GM23338 (cell line): Measurements from ENCODE around the gene PHF8. TPM values are rescaled to one million over a fixed set of nuclear protein-coding genes. Genes with fewer than 3 reads are reported as not detected.

Source experiments
- ATAC-seq: fragments of 200-7000 bp; cut with Tn5 transposase; 3 replicates; pipeline ENCODE4 v1.9.1; 2020
- DNase-seq: peaks from one replicate; pipeline ENCODE4 v3.0.0-alpha.2; 2015; ENCODE audit warnings: low spot score
- H2AFZ ChIP-seq: fragments of 200-600 bp; sonication (generic); 2 replicates; pipeline ENCODE4 v1.8.0; 2016; ENCODE audit warnings: antibody characterized with exemption, mild to moderate bottlenecking, moderate library complexity
- H3F3A ChIP-seq: fragments of 200-600 bp; sonication (generic); replicated peaks from 2 replicates; pipeline ENCODE4 v1.8.0; 2017; ENCODE audit warnings: antibody characterized with exemption, mixed run types, low read depth
- H3K27ac ChIP-seq: fragments of 200-600 bp; sonication (generic); 2 replicates; pipeline ENCODE4 v1.6.1; 2016; ENCODE audit warnings: low read depth
- H3K27me3 ChIP-seq: fragments of 200-600 bp; sonication (generic); 2 replicates; pipeline ENCODE4 v1.8.0; 2016; ENCODE audit warnings: mild to moderate bottlenecking, mixed run types, moderate library complexity; ENCODE audit not compliant: insufficient read depth
- H3K36me3 ChIP-seq: fragments of 200-600 bp; sonication (generic); 2 replicates; pipeline ENCODE4 v1.8.0; 2016; ENCODE audit warnings: mild to moderate bottlenecking; ENCODE audit not compliant: insufficient read depth
- H3K4me1 ChIP-seq: fragments of 200-600 bp; sonication (generic); 2 replicates; pipeline ENCODE4 v1.8.0; 2016; ENCODE audit warnings: mild to moderate bottlenecking, moderate library complexity; ENCODE audit not compliant: insufficient read depth
- H3K4me2 ChIP-seq: fragments of 200-600 bp; sonication (generic); 2 replicates; pipeline ENCODE4 v1.7.1; 2017; ENCODE audit warnings: mixed run types
- H3K4me3 ChIP-seq: fragments of 200-600 bp; sonication (generic); 2 replicates; pipeline ENCODE4 v1.6.1; 2016; ENCODE audit warnings: mixed run types
- H3K79me2 ChIP-seq: fragments of 200-600 bp; sonication (generic); replicated peaks from 2 replicates; pipeline ENCODE4 v1.8.0; 2017; ENCODE audit warnings: mild to moderate bottlenecking; ENCODE audit not compliant: insufficient read depth
- H3K9me2 ChIP-seq: fragments of 200-600 bp; sonication (generic); 2 replicates; pipeline ENCODE4 v1.8.0; 2017; ENCODE audit not compliant: insufficient read depth
- H4K20me1 ChIP-seq: fragments of 200-600 bp; sonication (generic); replicated peaks from 2 replicates; pipeline ENCODE4 v1.8.0; 2017; ENCODE audit warnings: mild to moderate bottlenecking; ENCODE audit not compliant: insufficient read depth
- H3K27ac Mint-ChIP-seq: 2 replicates; pipeline ENCODE4 v1.8.0; 2020; ENCODE audit warnings: inconsistent platforms, mild to moderate bottlenecking, moderate library complexity, mixed read lengths
- H3K27me3 Mint-ChIP-seq: 3 replicates; pipeline ENCODE4 v1.8.0; 2022; ENCODE audit warnings: low read depth, mild to moderate bottlenecking, moderate library complexity, mixed read lengths, inconsistent platforms; ENCODE audit not compliant: insufficient read depth, poor library complexity
- H3K36me3 Mint-ChIP-seq: 3 replicates; pipeline ENCODE4 v1.8.0; 2021; ENCODE audit warnings: low read depth, mild to moderate bottlenecking, inconsistent platforms, moderate library complexity, mixed read lengths
- H3K4me1 Mint-ChIP-seq: 3 replicates; pipeline ENCODE4 v1.8.0; 2020; ENCODE audit warnings: mild to moderate bottlenecking, inconsistent platforms, mixed read lengths
- H3K4me3 Mint-ChIP-seq: 3 replicates; pipeline ENCODE4 v1.8.0; 2021; ENCODE audit warnings: moderate library complexity, mild to moderate bottlenecking, inconsistent platforms, mixed read lengths
- H3K9me3 Mint-ChIP-seq: 3 replicates; pipeline ENCODE4 v1.8.0; 2020; ENCODE audit warnings: moderate library complexity, mild to moderate bottlenecking, inconsistent platforms, mixed read lengths
- CREB1 ChIP-seq: fragments of 250-450 bp; sonication (Bioruptor Pico); IDR thresholded peaks from 2 replicates; pipeline ENCODE4 v1.5.0; 2020; ENCODE audit warnings: low read depth, mild to moderate bottlenecking, moderate library complexity
- EZH2 ChIP-seq: fragments of 200-600 bp; sonication (generic); IDR thresholded peaks from one replicate; pipeline ENCODE4 v1.8.0; 2017; ENCODE audit warnings: antibody characterized with exemption, mild to moderate bottlenecking, low read depth; ENCODE audit not compliant: unreplicated experiment
- EZH2phosphoT487 ChIP-seq: fragments of 200-600 bp; sonication (generic); IDR thresholded peaks from one replicate; pipeline ENCODE4 v1.8.1; 2018; ENCODE audit warnings: antibody characterized with exemption; ENCODE audit not compliant: unreplicated experiment
- JUNB ChIP-seq: IDR thresholded peaks from one replicate; pipeline ENCODE4 v1.6.1; 2016; ENCODE audit warnings: antibody characterized with exemption; ENCODE audit not compliant: unreplicated experiment
- NANOG ChIP-seq: IDR thresholded peaks from 2 replicates; pipeline ENCODE4 v1.6.1; 2016; ENCODE audit warnings: antibody characterized with exemption, borderline replicate concordance
- POLR2AphosphoS5 ChIP-seq: IDR thresholded peaks from 2 replicates; pipeline ENCODE4 v1.6.1; 2016; ENCODE audit warnings: antibody characterized with exemption, low read depth
- STAT1 ChIP-seq: IDR thresholded peaks from one replicate; pipeline ENCODE4 v1.6.1; 2016; ENCODE audit warnings: antibody characterized with exemption; ENCODE audit not compliant: unreplicated experiment
- ZNF114 ChIP-seq: fragments of 250-450 bp; sonication (Bioruptor Pico); IDR thresholded peaks from 2 replicates; pipeline ENCODE4 v1.5.0; 2020; ENCODE audit warnings: mild to moderate bottlenecking, moderate library complexity
- ZNF331 ChIP-seq: fragments of 250-450 bp; sonication (Bioruptor Pico); IDR thresholded peaks from 2 replicates; pipeline ENCODE4 v1.5.0; 2020; ENCODE audit warnings: low read depth, mild to moderate bottlenecking, moderate library complexity
- polyA plus RNA-seq: library from polyadenylated mRNA; unstranded; fragments of >200 nt; fragmentation: Nextera tagmentation; extraction: Ambion mirVana; gene quantifications from 2 replicates; pipeline ENCODE4 v1.2.1, GENCODE V29; 2016
- total RNA-seq: library from RNA; depleted of rRNA; stranded (reverse); fragments of >200 nt; shearing (Covaris generic); gene quantifications from 2 replicates; pipeline ENCODE4 v1.2.3, GENCODE V29; 2014
- TF ChIP-seq, protein P1 (sequence below), 2 experiments: fragments of 200-600 bp in 1 of 2; sonication (generic) in 1 of 2; conservative IDR thresholded peaks; 2 replicates each; pipeline versions ENCODE4 v1.5.1 to v1.6.1; 2016 to 2017; ENCODE audit warnings: antibody characterized with exemption in 2 of 2, low read depth in 2 of 2, mild to moderate bottlenecking in 2 of 2, moderate library complexity in 1 of 2
- TF ChIP-seq, protein P2 (sequence below): IDR thresholded peaks from 2 replicates; pipeline ENCODE4 v1.6.1; 2016; ENCODE audit warnings: antibody characterized with exemption
- TF ChIP-seq, protein P3 (sequence below): IDR thresholded peaks from one replicate; pipeline ENCODE4 v1.6.1; 2018; ENCODE audit warnings: antibody characterized with exemption; ENCODE audit not compliant: unreplicated experiment

PHF8 gene
- total and polyA plus RNA-seq, 2 experiments from 2014 or later: 12.8 to 30.6 TPM

DNA sequence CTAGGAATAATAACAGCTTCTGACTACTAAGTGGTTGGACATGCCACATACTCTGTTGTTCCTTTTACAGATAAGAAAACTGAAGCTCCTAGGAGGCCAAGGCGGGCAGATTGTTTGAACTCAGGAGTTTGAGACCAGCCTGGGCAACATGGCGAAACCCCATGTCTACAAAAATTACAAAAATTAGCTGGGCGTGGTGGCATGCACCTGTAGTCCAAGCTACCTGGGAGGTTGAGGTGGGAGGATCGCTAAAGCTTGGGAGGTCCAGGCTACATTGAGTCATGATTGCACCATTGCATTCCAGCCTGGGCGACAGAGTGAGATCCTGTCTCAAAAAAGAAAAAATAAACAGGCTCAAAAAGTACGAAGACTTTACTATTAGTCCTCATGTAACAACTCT lies 30.6 kb upstream of the PHF8 start:
- no peak overlapping the region for H3K4me3 ChIP-seq
- no peak overlapping the region for H3K4me3 Mint-ChIP-seq
- DNase-seq: no peak
- no peaks in the 10 kb centered on the region for H3K27me3 ChIP-seq
- H3K27ac ChIP-seq: no peak overlapping the region
- peaks cover 3% of the 10 kb centered on the region; the same call in 2 of the 3 replicates for H3K4me1 Mint-ChIP-seq
- no peak overlapping the region for H3K27ac Mint-ChIP-seq
- H3K9me2 ChIP-seq: no peaks in the 10 kb centered on the region
- H3K4me2 ChIP-seq: no peak overlapping the region
- TF ChIP-seq, protein P1, sequence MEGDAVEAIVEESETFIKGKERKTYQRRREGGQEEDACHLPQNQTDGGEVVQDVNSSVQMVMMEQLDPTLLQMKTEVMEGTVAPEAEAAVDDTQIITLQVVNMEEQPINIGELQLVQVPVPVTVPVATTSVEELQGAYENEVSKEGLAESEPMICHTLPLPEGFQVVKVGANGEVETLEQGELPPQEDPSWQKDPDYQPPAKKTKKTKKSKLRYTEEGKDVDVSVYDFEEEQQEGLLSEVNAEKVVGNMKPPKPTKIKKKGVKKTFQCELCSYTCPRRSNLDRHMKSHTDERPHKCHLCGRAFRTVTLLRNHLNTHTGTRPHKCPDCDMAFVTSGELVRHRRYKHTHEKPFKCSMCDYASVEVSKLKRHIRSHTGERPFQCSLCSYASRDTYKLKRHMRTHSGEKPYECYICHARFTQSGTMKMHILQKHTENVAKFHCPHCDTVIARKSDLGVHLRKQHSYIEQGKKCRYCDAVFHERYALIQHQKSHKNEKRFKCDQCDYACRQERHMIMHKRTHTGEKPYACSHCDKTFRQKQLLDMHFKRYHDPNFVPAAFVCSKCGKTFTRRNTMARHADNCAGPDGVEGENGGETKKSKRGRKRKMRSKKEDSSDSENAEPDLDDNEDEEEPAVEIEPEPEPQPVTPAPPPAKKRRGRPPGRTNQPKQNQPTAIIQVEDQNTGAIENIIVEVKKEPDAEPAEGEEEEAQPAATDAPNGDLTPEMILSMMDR (conservative IDR thresholded peaks at IDR 0.05; ENCODE audit: low read depth in 2 of 2): no peak
- TF ChIP-seq JUNB: no peak
- no peak for TF ChIP-seq CREB1 (CRISPR knock-in tag)
- TF ChIP-seq EZH2: no peak
- H4K20me1 ChIP-seq: no peaks in the 10 kb centered on the region
- no peaks in the 10 kb centered on the region for H3K79me2 ChIP-seq
- H3K36me3 ChIP-seq: no peaks in the 10 kb centered on the region
- H3K4me1 ChIP-seq: no peaks in the 10 kb centered on the region
- no peak overlapping the region for H2AFZ ChIP-seq
- H3K9me3 Mint-ChIP-seq: no peaks in the 10 kb centered on the region
- no peaks in the 10 kb centered on the region for H3F3A ChIP-seq
- H3K36me3 Mint-ChIP-seq: no peaks in the 10 kb centered on the region; the same call in 2 of the 3 replicates
- ATAC-seq: no peak
- H3K27me3 Mint-ChIP-seq: peaks cover 2% of the 10 kb centered on the region

DNA sequence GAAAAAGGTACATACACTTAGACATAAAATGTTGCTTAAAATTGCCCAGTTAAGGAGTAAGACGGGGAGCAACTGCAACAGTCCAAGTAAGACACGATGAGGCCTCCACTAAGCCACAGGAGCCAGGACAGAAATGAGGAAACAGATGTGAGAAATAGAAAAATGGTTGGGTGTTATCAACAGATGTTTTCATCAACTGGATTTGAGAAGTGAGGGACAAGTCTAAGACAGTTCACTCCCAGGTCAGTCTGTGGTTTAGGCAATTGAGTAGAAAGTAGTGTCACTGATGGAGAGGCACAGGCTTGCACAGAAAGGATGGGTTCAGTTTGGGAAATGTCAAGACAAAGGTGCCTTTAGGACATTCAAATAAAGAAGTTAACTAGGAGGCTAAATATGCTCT lies 23.5 kb upstream of the PHF8 start:
- Mint-ChIP-seq H3K36me3 (no peaks in the 10 kb centered on the region; the same call in 2 of the 3 replicates), H3K9me3 (no peaks in the 10 kb centered on the region), H3K27me3 (no peaks in the 10 kb centered on the region), H3K4me3 (no peak overlapping the region), H3K27ac (no peak overlapping the region), H3K4me1 (peaks cover 9% of the 10 kb centered on the region)
- no peak for DNase-seq
- Histone ChIP-seq H3K4me1 (0 out of 2 replicates have a peak, but pooled peaks cover 2% of the 10 kb centered on the region), H3K27me3 (no peaks in the 10 kb centered on the region), H2AFZ (no peak overlapping the region), H3F3A (no peaks in the 10 kb centered on the region), H3K4me2 (no peak overlapping the region), H3K36me3 (no peaks in the 10 kb centered on the region), H3K9me2 (no peaks in the 10 kb centered on the region), H3K4me3 (no peak overlapping the region), H3K27ac (no peak overlapping the region), H4K20me1 (no peaks in the 10 kb centered on the region), H3K79me2 (no peaks in the 10 kb centered on the region)
- no peak for ATAC-seq
- TF ChIP-seq EZH2phosphoT487 (no peak), STAT1 (no peak), CREB1 (CRISPR knock-in tag) (no peak), ZNF114 (CRISPR knock-in tag) (no peak), POLR2AphosphoS5 (no peak), EZH2 (no peak), ZNF331 (CRISPR knock-in tag) (no peak), NANOG (no peak)
- TF ChIP-seq, protein P2, sequence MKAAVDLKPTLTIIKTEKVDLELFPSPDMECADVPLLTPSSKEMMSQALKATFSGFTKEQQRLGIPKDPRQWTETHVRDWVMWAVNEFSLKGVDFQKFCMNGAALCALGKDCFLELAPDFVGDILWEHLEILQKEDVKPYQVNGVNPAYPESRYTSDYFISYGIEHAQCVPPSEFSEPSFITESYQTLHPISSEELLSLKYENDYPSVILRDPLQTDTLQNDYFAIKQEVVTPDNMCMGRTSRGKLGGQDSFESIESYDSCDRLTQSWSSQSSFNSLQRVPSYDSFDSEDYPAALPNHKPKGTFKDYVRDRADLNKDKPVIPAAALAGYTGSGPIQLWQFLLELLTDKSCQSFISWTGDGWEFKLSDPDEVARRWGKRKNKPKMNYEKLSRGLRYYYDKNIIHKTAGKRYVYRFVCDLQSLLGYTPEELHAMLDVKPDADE: no peak
- TF ChIP-seq, protein P3, sequence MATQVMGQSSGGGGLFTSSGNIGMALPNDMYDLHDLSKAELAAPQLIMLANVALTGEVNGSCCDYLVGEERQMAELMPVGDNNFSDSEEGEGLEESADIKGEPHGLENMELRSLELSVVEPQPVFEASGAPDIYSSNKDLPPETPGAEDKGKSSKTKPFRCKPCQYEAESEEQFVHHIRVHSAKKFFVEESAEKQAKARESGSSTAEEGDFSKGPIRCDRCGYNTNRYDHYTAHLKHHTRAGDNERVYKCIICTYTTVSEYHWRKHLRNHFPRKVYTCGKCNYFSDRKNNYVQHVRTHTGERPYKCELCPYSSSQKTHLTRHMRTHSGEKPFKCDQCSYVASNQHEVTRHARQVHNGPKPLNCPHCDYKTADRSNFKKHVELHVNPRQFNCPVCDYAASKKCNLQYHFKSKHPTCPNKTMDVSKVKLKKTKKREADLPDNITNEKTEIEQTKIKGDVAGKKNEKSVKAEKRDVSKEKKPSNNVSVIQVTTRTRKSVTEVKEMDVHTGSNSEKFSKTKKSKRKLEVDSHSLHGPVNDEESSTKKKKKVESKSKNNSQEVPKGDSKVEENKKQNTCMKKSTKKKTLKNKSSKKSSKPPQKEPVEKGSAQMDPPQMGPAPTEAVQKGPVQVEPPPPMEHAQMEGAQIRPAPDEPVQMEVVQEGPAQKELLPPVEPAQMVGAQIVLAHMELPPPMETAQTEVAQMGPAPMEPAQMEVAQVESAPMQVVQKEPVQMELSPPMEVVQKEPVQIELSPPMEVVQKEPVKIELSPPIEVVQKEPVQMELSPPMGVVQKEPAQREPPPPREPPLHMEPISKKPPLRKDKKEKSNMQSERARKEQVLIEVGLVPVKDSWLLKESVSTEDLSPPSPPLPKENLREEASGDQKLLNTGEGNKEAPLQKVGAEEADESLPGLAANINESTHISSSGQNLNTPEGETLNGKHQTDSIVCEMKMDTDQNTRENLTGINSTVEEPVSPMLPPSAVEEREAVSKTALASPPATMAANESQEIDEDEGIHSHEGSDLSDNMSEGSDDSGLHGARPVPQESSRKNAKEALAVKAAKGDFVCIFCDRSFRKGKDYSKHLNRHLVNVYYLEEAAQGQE: no peak
